ENCODE data around the gene PDZK1IP1. TPM values are rescaled to one million over a fixed set of nuclear protein-coding genes. Genes with fewer than 3 reads are reported as not detected.

The PDZK1IP1 gene
- total RNA-seq, 1 experiment from 2014 or later: not detected

DNA sequence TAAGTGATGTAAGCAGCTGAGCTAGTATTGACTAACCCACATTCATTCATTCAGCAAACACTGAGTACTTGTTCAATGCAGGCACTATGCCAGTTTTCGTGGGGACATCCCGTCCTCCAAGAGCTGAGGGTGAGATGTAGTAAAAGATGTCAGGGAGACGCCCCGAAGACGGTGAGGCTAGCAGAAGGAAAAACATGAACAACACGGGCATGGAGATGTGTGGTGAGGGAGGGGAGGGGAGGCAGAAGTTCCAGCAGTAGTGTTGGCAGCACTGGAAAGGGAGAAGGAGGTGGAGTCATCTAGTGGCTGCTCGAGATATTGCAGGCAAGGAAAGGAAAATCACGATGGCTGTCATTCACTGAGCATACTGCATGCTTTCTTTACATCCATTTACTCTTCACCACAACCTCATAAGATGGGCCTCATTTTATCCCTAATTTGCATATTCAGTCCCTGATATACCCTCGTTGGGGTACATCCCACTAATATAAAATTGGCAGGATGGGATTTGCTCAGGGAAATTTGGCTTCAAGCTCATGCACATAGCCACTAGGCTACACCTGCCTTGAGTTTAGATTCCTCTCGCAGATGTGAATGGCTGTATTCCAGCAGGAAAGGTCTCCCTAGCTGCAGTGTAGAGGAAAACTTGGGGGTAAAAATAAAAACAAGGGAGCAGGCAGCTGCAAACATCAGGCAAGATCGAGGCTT is 14.5 kb downstream of the PDZK1IP1 start:
- Histone ChIP-seq H3K4me3 (replicated peaks in 1 of 2; ENCODE audit: low read depth in 1 of 2, low read length in 2 of 2) (no peak overlapping the region), H3K4me1 (ENCODE audit: control insufficient read depth in 1 of 2, insufficient read depth in 2 of 2, low read length in 2 of 2) (peaks cover 4 to 22% of the 10 kb centered on the region in 2 experiments), H3K79me2 (ENCODE audit: insufficient read depth, low read length) (no peaks in the 10 kb centered on the region), H3K27ac (ENCODE audit: low read depth, low read length) (no peak overlapping the region), H4K20me1 (ENCODE audit: insufficient read depth) (no peaks in the 10 kb centered on the region), H3K9me3 (ENCODE audit: control insufficient read depth in 1 of 2, insufficient read depth in 1 of 2, low read depth in 1 of 2, low read length in 2 of 2) (no peaks in the 10 kb centered on the region), H3K9ac (ENCODE audit: low read length) (no peak overlapping the region), H2AFZ (ENCODE audit: low read depth, low read length, poor library complexity, severe bottlenecking) (no peak overlapping the region), H3K36me3 (ENCODE audit: control insufficient read depth in 1 of 2, insufficient read depth in 2 of 2, low read length in 2 of 2) (no peaks in the 10 kb centered on the region), H3K4me2 (ENCODE audit: low read length) (peak overlapping the region; percentile 56), H3K9me2 (ENCODE audit: insufficient read depth) (no peaks in the 10 kb centered on the region), H3K27me3 (ENCODE audit: insufficient read depth, low read length) (no peaks in the 10 kb centered on the region)
- BruUV-seq (replicated peaks): no TSS peak
- intact Hi-C loops (cut with micrococcal nuclease): loop anchor here (5.0 to 10.0 kb wide), 3 partner anchors 241 to 552 kb away; no protein-coding TSS in a partner anchor
- ChIA-PET POLR2A (no interaction called here), RAD21 (ENCODE audit: low non-redundant PET in 1 of 2, low total read pairs in 2 of 2, uncharacterized antibody in 2 of 2, unreplicated experiment in 2 of 2) (no interaction called here), CTCF (interaction anchor here (2.0 kb wide), 1 partner anchor 262 kb away, joined by 7 read pairs; the partner anchor contains the start of gene FOXD2)
- DNase-seq (ENCODE audit: low read depth, low spot score) (peak; percentile 56), ATAC-seq (peak; percentile 59)
- TF ChIP-seq SRF (IDR thresholded peaks at IDR 0.05; ENCODE audit: low read depth): no peak
- no peak for TF ChIP-seq POLR2A (IDR thresholded peaks at IDR 0.05; ENCODE audit: borderline replicate concordance, extremely low read depth, insufficient read depth, insufficient read length)
- TF ChIP-seq, protein P1, sequence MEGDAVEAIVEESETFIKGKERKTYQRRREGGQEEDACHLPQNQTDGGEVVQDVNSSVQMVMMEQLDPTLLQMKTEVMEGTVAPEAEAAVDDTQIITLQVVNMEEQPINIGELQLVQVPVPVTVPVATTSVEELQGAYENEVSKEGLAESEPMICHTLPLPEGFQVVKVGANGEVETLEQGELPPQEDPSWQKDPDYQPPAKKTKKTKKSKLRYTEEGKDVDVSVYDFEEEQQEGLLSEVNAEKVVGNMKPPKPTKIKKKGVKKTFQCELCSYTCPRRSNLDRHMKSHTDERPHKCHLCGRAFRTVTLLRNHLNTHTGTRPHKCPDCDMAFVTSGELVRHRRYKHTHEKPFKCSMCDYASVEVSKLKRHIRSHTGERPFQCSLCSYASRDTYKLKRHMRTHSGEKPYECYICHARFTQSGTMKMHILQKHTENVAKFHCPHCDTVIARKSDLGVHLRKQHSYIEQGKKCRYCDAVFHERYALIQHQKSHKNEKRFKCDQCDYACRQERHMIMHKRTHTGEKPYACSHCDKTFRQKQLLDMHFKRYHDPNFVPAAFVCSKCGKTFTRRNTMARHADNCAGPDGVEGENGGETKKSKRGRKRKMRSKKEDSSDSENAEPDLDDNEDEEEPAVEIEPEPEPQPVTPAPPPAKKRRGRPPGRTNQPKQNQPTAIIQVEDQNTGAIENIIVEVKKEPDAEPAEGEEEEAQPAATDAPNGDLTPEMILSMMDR (IDR thresholded peaks at IDR 0.05 in 2 of 3, conservative IDR thresholded peaks at IDR 0.05 in 1 of 3; ENCODE audit: borderline replicate concordance in 1 of 3, insufficient read depth in 1 of 3, low read depth in 2 of 3, low read length in 2 of 3): peak; percentile 71 to 97 (median 92)
- TF ChIP-seq RAD21 (IDR thresholded peaks at IDR 0.05; ENCODE audit: low read depth): peak; percentile 70
- TF ChIP-seq CBX3 (IDR thresholded peaks at IDR 0.05; ENCODE audit: low read depth): no peak

GRCh38 chr1:47174656-47175020 is 15.2 kb downstream of the PDZK1IP1 start:
- BruUV-seq (replicated peaks): no TSS peak
- no peak overlapping the region for H2AFZ ChIP-seq (ENCODE audit: low read depth, low read length, poor library complexity, severe bottlenecking)
- H3K36me3 ChIP-seq (ENCODE audit: control insufficient read depth in 1 of 2, insufficient read depth in 2 of 2, low read length in 2 of 2): no peaks in the 10 kb centered on the region
- H3K4me3 ChIP-seq (replicated peaks in 1 of 2; ENCODE audit: low read depth in 1 of 2, low read length in 2 of 2): no peak overlapping the region
- H4K20me1 ChIP-seq (ENCODE audit: insufficient read depth): no peaks in the 10 kb centered on the region
- DNase-seq (ENCODE audit: low read depth, low spot score): no peak
- 0 out of 2 replicates have a peak overlapping the region, but pooled peaks have one; percentile 56 for H3K4me2 ChIP-seq (ENCODE audit: low read length)
- RAD21 ChIA-PET (ENCODE audit: low non-redundant PET in 1 of 2, low total read pairs in 2 of 2, uncharacterized antibody in 2 of 2, unreplicated experiment in 2 of 2): no interaction called here
- no peaks in the 10 kb centered on the region for H3K79me2 ChIP-seq (ENCODE audit: insufficient read depth, low read length)
- ATAC-seq: no peak
- H3K9me3 ChIP-seq (ENCODE audit: control insufficient read depth in 1 of 2, insufficient read depth in 1 of 2, low read depth in 1 of 2, low read length in 2 of 2): no peaks in the 10 kb centered on the region
- no peak overlapping the region for H3K9ac ChIP-seq (ENCODE audit: low read length)
- intact Hi-C loops (cut with micrococcal nuclease): loop anchor here (5.0 to 10.0 kb wide), 4 partner anchors 240 to 553 kb away; no protein-coding TSS in a partner anchor
- H3K9me2 ChIP-seq (ENCODE audit: insufficient read depth): no peaks in the 10 kb centered on the region
- H3K27ac ChIP-seq (ENCODE audit: low read depth, low read length): no peak overlapping the region
- POLR2A ChIA-PET: no interaction called here
- no peaks in the 10 kb centered on the region for H3K27me3 ChIP-seq (ENCODE audit: insufficient read depth, low read length)
- CTCF ChIA-PET: interaction anchor here (2.0 kb wide), 1 partner anchor 263 kb away, joined by 7 read pairs; the partner anchor contains the start of gene FOXD2
- peaks cover under 1 to 16% of the 10 kb centered on the region in 2 experiments for H3K4me1 ChIP-seq (ENCODE audit: control insufficient read depth in 1 of 2, insufficient read depth in 2 of 2, low read length in 2 of 2)
- TF ChIP-seq ZNF274 (IDR thresholded peaks at IDR 0.05; ENCODE audit: low read depth, low read length): no peak
- TF ChIP-seq SP1 (IDR thresholded peaks at IDR 0.05; ENCODE audit: low read depth): no peak
- TF ChIP-seq SIN3A (IDR thresholded peaks at IDR 0.05; ENCODE audit: low read depth): no peak
- TF ChIP-seq, protein P2, sequence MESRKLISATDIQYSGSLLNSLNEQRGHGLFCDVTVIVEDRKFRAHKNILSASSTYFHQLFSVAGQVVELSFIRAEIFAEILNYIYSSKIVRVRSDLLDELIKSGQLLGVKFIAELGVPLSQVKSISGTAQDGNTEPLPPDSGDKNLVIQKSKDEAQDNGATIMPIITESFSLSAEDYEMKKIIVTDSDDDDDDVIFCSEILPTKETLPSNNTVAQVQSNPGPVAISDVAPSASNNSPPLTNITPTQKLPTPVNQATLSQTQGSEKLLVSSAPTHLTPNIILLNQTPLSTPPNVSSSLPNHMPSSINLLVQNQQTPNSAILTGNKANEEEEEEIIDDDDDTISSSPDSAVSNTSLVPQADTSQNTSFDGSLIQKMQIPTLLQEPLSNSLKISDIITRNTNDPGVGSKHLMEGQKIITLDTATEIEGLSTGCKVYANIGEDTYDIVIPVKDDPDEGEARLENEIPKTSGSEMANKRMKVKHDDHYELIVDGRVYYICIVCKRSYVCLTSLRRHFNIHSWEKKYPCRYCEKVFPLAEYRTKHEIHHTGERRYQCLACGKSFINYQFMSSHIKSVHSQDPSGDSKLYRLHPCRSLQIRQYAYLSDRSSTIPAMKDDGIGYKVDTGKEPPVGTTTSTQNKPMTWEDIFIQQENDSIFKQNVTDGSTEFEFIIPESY (IDR thresholded peaks at IDR 0.05; ENCODE audit: extremely low read depth, insufficient replicate concordance, low read length): no peak
- no peak for TF ChIP-seq EGR1 (IDR thresholded peaks at IDR 0.05; ENCODE audit: low read depth)
- no peak for TF ChIP-seq EZH2 (IDR thresholded peaks at IDR 0.05)
- no peak for TF ChIP-seq JUND (IDR thresholded peaks at IDR 0.05)
- no peak for TF ChIP-seq MAX (IDR thresholded peaks at IDR 0.05)
- no peak for TF ChIP-seq CEBPB (IDR thresholded peaks at IDR 0.05; ENCODE audit: low read depth)
- no peak for TF ChIP-seq YY1 (IDR thresholded peaks at IDR 0.05; ENCODE audit: extremely low read depth, insufficient replicate concordance, low read depth, low read length)
- TF ChIP-seq FOSL1 (IDR thresholded peaks at IDR 0.05; ENCODE audit: low read depth): no peak

All from HCT116 (cell line).